ENCODE data around the gene SYNJ1.

SYNJ1 gene

GRCh38 chr21:32765058-32765457 lies 37.2 kb upstream of the SYNJ1 start:
- peaks cover 12% of the 10 kb centered on the region for H3F3A ChIP-seq (ENCODE audit: control insufficient read depth, insufficient read depth)
- peaks cover 50% of the 10 kb centered on the region for H3K4me1 ChIP-seq (ENCODE audit: control insufficient read depth, low read length)
- no peaks in the 10 kb centered on the region for H3K9me2 ChIP-seq (replicated peaks; ENCODE audit: control insufficient read depth, low read length)
- no peak overlapping the region for H3K4me3 ChIP-seq (ENCODE audit: low read length)
- peak overlapping the region; percentile 15; the same call in 1 of the 2 replicates for H3K4me2 ChIP-seq (ENCODE audit: low read length)
- peaks cover 31% of the 10 kb centered on the region for H4K20me1 ChIP-seq (ENCODE audit: control insufficient read depth, insufficient read depth, low read depth, low read length)
- H3K36me3 ChIP-seq (ENCODE audit: control insufficient read depth, low read length) = peaks cover 95% of the 10 kb centered on the region
- TF ChIP-seq CTCF (IDR thresholded peaks at IDR 0.05; ENCODE audit: low read depth, low read length, poor library complexity, severe bottlenecking) = no peak
- TF ChIP-seq EZH2phosphoT487 (IDR thresholded peaks at IDR 0.05; ENCODE audit: borderline replicate concordance, low read length) = no peak
- no peaks in the 10 kb centered on the region for H3K9me3 ChIP-seq (ENCODE audit: control insufficient read depth, insufficient read depth, low read length)
- H3K79me2 ChIP-seq (ENCODE audit: control insufficient read depth, low read length) = peaks cover 76% of the 10 kb centered on the region
- H3K27me3 ChIP-seq (ENCODE audit: control insufficient read depth, low read length) = no peaks in the 10 kb centered on the region
- H3K27ac ChIP-seq (ENCODE audit: low read depth, low read length) = no peak overlapping the region

- Histone ChIP-seq H4K20me1 (ENCODE audit: control insufficient read depth, insufficient read depth, low read depth, low read length) (peaks cover 24% of the 10 kb centered on the region), H3K36me3 (ENCODE audit: control insufficient read depth, low read length) (peaks cover 95% of the 10 kb centered on the region), H3K9me2 (replicated peaks; ENCODE audit: control insufficient read depth, low read length) (no peaks in the 10 kb centered on the region), H3K4me3 (ENCODE audit: low read length) (no peak overlapping the region), H3K27ac (ENCODE audit: low read depth, low read length) (no peak overlapping the region), H3F3A (ENCODE audit: control insufficient read depth, insufficient read depth) (peaks cover 12% of the 10 kb centered on the region), H3K4me2 (ENCODE audit: low read length) (no peak overlapping the region), H3K9me3 (ENCODE audit: control insufficient read depth, insufficient read depth, low read length) (no peaks in the 10 kb centered on the region), H3K79me2 (ENCODE audit: control insufficient read depth, low read length) (peaks cover 73% of the 10 kb centered on the region), H3K4me1 (ENCODE audit: control insufficient read depth, low read length) (peaks cover 41% of the 10 kb centered on the region), H3K27me3 (ENCODE audit: control insufficient read depth, low read length) (no peaks in the 10 kb centered on the region)
- no peak for TF ChIP-seq CTCF (IDR thresholded peaks at IDR 0.05; ENCODE audit: low read depth, low read length, poor library complexity, severe bottlenecking)
- TF ChIP-seq EZH2phosphoT487 (IDR thresholded peaks at IDR 0.05; ENCODE audit: borderline replicate concordance, low read length) = no peak
Observed at GRCh38 chr21:32764186-32764585, 36.4 kb upstream of the SYNJ1 start.

- H3K27ac ChIP-seq (ENCODE audit: low read depth, low read length) = no peak overlapping the region
- no peak overlapping the region for H3K4me2 ChIP-seq (ENCODE audit: low read length)
- no peaks in the 10 kb centered on the region for H3K27me3 ChIP-seq (ENCODE audit: control insufficient read depth, low read length)
Observed at GRCh38 chr21:32757804-32758203, 30.0 kb upstream of the SYNJ1 start.

More at GRCh38 chr21:32757804-32758203, 30.0 kb upstream of the SYNJ1 start:
- H3K9me3 ChIP-seq (ENCODE audit: control insufficient read depth, insufficient read depth, low read length) = no peaks in the 10 kb centered on the region
- no peak for TF ChIP-seq EZH2phosphoT487 (IDR thresholded peaks at IDR 0.05; ENCODE audit: borderline replicate concordance, low read length)
- no peak for TF ChIP-seq CTCF (IDR thresholded peaks at IDR 0.05; ENCODE audit: low read depth, low read length, poor library complexity, severe bottlenecking)
- peaks cover 32% of the 10 kb centered on the region for H3K79me2 ChIP-seq (ENCODE audit: control insufficient read depth, low read length)
- H4K20me1 ChIP-seq (ENCODE audit: control insufficient read depth, insufficient read depth, low read depth, low read length) = no peaks in the 10 kb centered on the region; the same call in 1 of the 2 replicates
- no peaks in the 10 kb centered on the region for H3F3A ChIP-seq (ENCODE audit: control insufficient read depth, insufficient read depth)
- peaks cover 91% of the 10 kb centered on the region for H3K36me3 ChIP-seq (ENCODE audit: control insufficient read depth, low read length)
- no peak overlapping the region for H3K4me3 ChIP-seq (ENCODE audit: low read length)
- H3K4me1 ChIP-seq (ENCODE audit: control insufficient read depth, low read length) = no peaks in the 10 kb centered on the region
- H3K9me2 ChIP-seq (replicated peaks; ENCODE audit: control insufficient read depth, low read length) = no peaks in the 10 kb centered on the region
